K562 (cell line): ENCODE measurements around the gene GARRE1.

Source experiments
- EZH2 ChIP-seq: IDR thresholded peaks from 2 replicates; pipeline ENCODE4 v1.6.1; 2012; ENCODE audit warnings: low read depth, mild to moderate bottlenecking, inconsistent platforms, low read length, borderline replicate concordance
- HDAC6 ChIP-seq: IDR thresholded peaks from 2 replicates; pipeline ENCODE4 v1.6.1; 2012; ENCODE audit warnings: low read depth, mild to moderate bottlenecking, control low read depth, inconsistent platforms, low read length, moderate library complexity
- KDM1A ChIP-seq, 2 experiments: fragments of 450-650 bp; IDR thresholded peaks; 2 replicates each; pipeline ENCODE4 v1.6.1; 2016; ENCODE audit warnings: mild to moderate bottlenecking in 2 of 2
- TF ChIP-seq, protein P1 (sequence below): sonication (generic); formaldehyde crosslinking; IDR thresholded peaks from 2 replicates; pipeline ENCODE4 v1.9.0; 2022; ENCODE audit warnings: mild to moderate bottlenecking, missing genetic modification reagents
- TF ChIP-seq, protein P2 (sequence below): sonication (generic); formaldehyde crosslinking; IDR thresholded peaks from 2 replicates; pipeline ENCODE4 v1.8.1; 2023; ENCODE audit warnings: mild to moderate bottlenecking, missing genetic modification reagents

GRCh38 chr19:34260771-34261173 lies 6.4 kb downstream of the GARRE1 start:
- TF ChIP-seq, protein P1, sequence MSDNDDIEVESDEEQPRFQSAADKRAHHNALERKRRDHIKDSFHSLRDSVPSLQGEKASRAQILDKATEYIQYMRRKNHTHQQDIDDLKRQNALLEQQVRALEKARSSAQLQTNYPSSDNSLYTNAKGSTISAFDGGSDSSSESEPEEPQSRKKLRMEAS (CRISPR knock-in tag), result no peak
- TF ChIP-seq KDM1A (IDR thresholded peaks at IDR 0.05), result no peak
- no peak for TF ChIP-seq HDAC6
- TF ChIP-seq, protein P2, sequence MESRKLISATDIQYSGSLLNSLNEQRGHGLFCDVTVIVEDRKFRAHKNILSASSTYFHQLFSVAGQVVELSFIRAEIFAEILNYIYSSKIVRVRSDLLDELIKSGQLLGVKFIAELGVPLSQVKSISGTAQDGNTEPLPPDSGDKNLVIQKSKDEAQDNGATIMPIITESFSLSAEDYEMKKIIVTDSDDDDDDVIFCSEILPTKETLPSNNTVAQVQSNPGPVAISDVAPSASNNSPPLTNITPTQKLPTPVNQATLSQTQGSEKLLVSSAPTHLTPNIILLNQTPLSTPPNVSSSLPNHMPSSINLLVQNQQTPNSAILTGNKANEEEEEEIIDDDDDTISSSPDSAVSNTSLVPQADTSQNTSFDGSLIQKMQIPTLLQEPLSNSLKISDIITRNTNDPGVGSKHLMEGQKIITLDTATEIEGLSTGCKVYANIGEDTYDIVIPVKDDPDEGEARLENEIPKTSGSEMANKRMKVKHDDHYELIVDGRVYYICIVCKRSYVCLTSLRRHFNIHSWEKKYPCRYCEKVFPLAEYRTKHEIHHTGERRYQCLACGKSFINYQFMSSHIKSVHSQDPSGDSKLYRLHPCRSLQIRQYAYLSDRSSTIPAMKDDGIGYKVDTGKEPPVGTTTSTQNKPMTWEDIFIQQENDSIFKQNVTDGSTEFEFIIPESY (CRISPR knock-in tag), result no peak
- no peak for TF ChIP-seq EZH2
